Fibroblast of skin of left quadriceps (primary cell): ENCODE data around the gene ANKRD34B.
"Not testable (repeated sequence)": the region's sequence is repeated elsewhere in the genome, so short reads cannot be mapped to it uniquely, and the experiment has no call there.

ENCODE experiments used
- DNase-seq, 2 experiments: peaks; one replicate each; pipeline ENCODE4 v3.0.0-alpha.2; 2013; ENCODE audit warnings: low read depth in 2 of 2

Gene ANKRD34B

GRCh38 chr5:80569961-80570786 lies at the start of gene ANKRD34B:
ANKRD34B (minus strand) TSS chr5:80570280; CDS start chr5:80560019, 10,261 bp downstream.
- DNase-seq: no peak

- DNase-seq: no peak
These were observed 49.0 kb upstream of the ANKRD34B start for GRCh38 chr5:80619086-80619485.

- no peak for DNase-seq
These were observed 48.4 kb upstream of the ANKRD34B start for GRCh38 chr5:80618438-80618837.

GRCh38 chr5:80615266-80615914 lies 45.3 kb upstream of the ANKRD34B start:
- DNase-seq: no peak

- no peak for DNase-seq
These were observed 39.6 kb upstream of the ANKRD34B start for GRCh38 chr5:80609692-80610091.

GRCh38 chr5:80608731-80609130 lies 38.7 kb upstream of the ANKRD34B start:
- no peak for DNase-seq

- no peak for DNase-seq
These were observed 37.8 kb upstream of the ANKRD34B start for GRCh38 chr5:80607832-80608231.

- no peak for DNase-seq
These were observed 37.3 kb upstream of the ANKRD34B start for GRCh38 chr5:80607343-80607742.

GRCh38 chr5:80600943-80601693 lies 31.0 kb upstream of the ANKRD34B start:
- no peak for DNase-seq

- DNase-seq: no peak
These were observed 27.4 kb upstream of the ANKRD34B start for GRCh38 chr5:80597500-80597899.

GRCh38 chr5:80594810-80595209 lies 24.7 kb upstream of the ANKRD34B start:
- no peak for DNase-seq

GRCh38 chr5:80592761-80593160 lies 22.7 kb upstream of the ANKRD34B start:
- DNase-seq: no peak

- DNase-seq: no peak
These were observed 22.0 kb upstream of the ANKRD34B start for GRCh38 chr5:80592105-80592504.

GRCh38 chr5:80591352-80591751 lies 21.3 kb upstream of the ANKRD34B start:
- no peak for DNase-seq

- no peak for DNase-seq
These were observed 20.7 kb upstream of the ANKRD34B start for GRCh38 chr5:80590766-80591165.

GRCh38 chr5:80588858-80589540 lies 18.9 kb upstream of the ANKRD34B start:
- no peak for DNase-seq

- no peak for DNase-seq
These were observed 14.7 kb upstream of the ANKRD34B start for GRCh38 chr5:80584770-80585169.

GRCh38 chr5:80580291-80580690 lies 10.2 kb upstream of the ANKRD34B start:
- not testable (repeated sequence) for DNase-seq

- no peak for DNase-seq
These were observed 9.0 kb upstream of the ANKRD34B start for GRCh38 chr5:80579050-80579449.

GRCh38 chr5:80577707-80578106 lies 7.6 kb upstream of the ANKRD34B start:
- no peak for DNase-seq

- no peak for DNase-seq
These were observed 6.3 kb upstream of the ANKRD34B start for GRCh38 chr5:80576383-80576782.

- no peak for DNase-seq
These were observed 3.0 kb upstream of the ANKRD34B start for GRCh38 chr5:80573062-80573461.
